ENCODE measurements around the gene EIF4E2.

- TF ChIP-seq EZH2 (IDR thresholded peaks at IDR 0.05; ENCODE audit: borderline replicate concordance) (no peak), CTCF (IDR thresholded peaks at IDR 0.05; ENCODE audit: poor library complexity) (peak; percentile 8), EZH2phosphoT487 (IDR thresholded peaks at IDR 0.05; ENCODE audit: low read depth, severe bottlenecking, unreplicated experiment) (no peak)
Measured at GRCh38 chr2:232537079-232537478, 13.4 kb upstream of the EIF4E2 start.

All from hepatocyte (in vitro differentiated cells).